Ishikawa (cell line): ENCODE measurements around the gene TNRC6B.

Experiments used
- CEBPB ChIP-seq: IDR thresholded peaks from 2 replicates; pipeline ENCODE4 v1.6.1; 2012
- CREB1 ChIP-seq: IDR thresholded peaks from 2 replicates; pipeline ENCODE4 v1.6.1; 2012; ENCODE audit warnings: low read depth
- EGR1 ChIP-seq: IDR thresholded peaks from 2 replicates; pipeline ENCODE4 v1.6.1; 2012
- FOXM1 ChIP-seq: IDR thresholded peaks from 2 replicates; pipeline ENCODE4 v1.6.1; 2012; ENCODE audit warnings: low read depth, borderline replicate concordance
- MAX ChIP-seq: IDR thresholded peaks from 2 replicates; pipeline ENCODE4 v1.6.1; 2012
- RAD21 ChIP-seq: IDR thresholded peaks from 2 replicates; pipeline ENCODE4 v1.6.1; 2012; ENCODE audit warnings: low read depth
- REST ChIP-seq: IDR thresholded peaks from 2 replicates; pipeline ENCODE4 v1.6.1; 2012; ENCODE audit warnings: low read depth, mild to moderate bottlenecking
- TAF1 ChIP-seq: IDR thresholded peaks from 2 replicates; pipeline ENCODE4 v1.6.1; 2012; ENCODE audit warnings: low read depth, mild to moderate bottlenecking
- TCF12 ChIP-seq: IDR thresholded peaks from 2 replicates; pipeline ENCODE4 v1.6.1; 2012; ENCODE audit warnings: low read depth
- USF1 ChIP-seq: IDR thresholded peaks from 2 replicates; pipeline ENCODE4 v1.6.1; 2012
- YY1 ChIP-seq: IDR thresholded peaks from 2 replicates; pipeline ENCODE4 v1.6.1; 2012; ENCODE audit warnings: low read depth

GRCh38 chr22:40290516-40290915 is 112.8 kb downstream of the TNRC6B start:
- TF ChIP-seq MAX, result no peak
- no peak for TF ChIP-seq EGR1
- TF ChIP-seq RAD21, result no peak
- TF ChIP-seq CREB1, result no peak
- TF ChIP-seq FOXM1, result no peak
- no peak for TF ChIP-seq CEBPB
- no peak for TF ChIP-seq REST
- TF ChIP-seq TAF1, result no peak
- TF ChIP-seq TCF12, result no peak
- no peak for TF ChIP-seq YY1
- no peak for TF ChIP-seq USF1
